ENCODE measurements around the gene OR51V1.
"Not testable (repeated sequence)": the region's sequence is repeated elsewhere in the genome, so short reads cannot be mapped to it uniquely, and the experiment has no call there.

Gene OR51V1

GRCh38 chr11:5230266-5230665, 29.8 kb upstream of the OR51V1 start:
- no peak for DNase-seq

GRCh38 chr11:5229796-5230195, 29.3 kb upstream of the OR51V1 start:
- no peak for DNase-seq

GRCh38 chr11:5229356-5229755, 28.9 kb upstream of the OR51V1 start:
- DNase-seq = no peak

GRCh38 chr11:5228124-5228523, 27.6 kb upstream of the OR51V1 start:
- no peak for DNase-seq

- DNase-seq = no peak
These were observed 27.2 kb upstream of the OR51V1 start for GRCh38 chr11:5227681-5228080.

- no peak for DNase-seq
These were observed 26.3 kb upstream of the OR51V1 start, which contains the start of gene HBB for GRCh38 chr11:5226732-5227310. Gene HBB, minus strand, starts transcription at chr11:5227071. Its CDS starts 50 bp downstream, at chr11:5227021.

- no peak for DNase-seq
These were observed 25.0 kb upstream of the OR51V1 start for GRCh38 chr11:5225480-5225871.

GRCh38 chr11:5224538-5225479, 24.3 kb upstream of the OR51V1 start:
- DNase-seq = no peak

GRCh38 chr11:5223686-5224085, 23.2 kb upstream of the OR51V1 start:
- DNase-seq = no peak

- no peak for DNase-seq
These were observed 22.7 kb upstream of the OR51V1 start for GRCh38 chr11:5223146-5223545.

GRCh38 chr11:5210376-5210885, 9.9 kb upstream of the OR51V1 start:
- no peak for DNase-seq

GRCh38 chr11:5204787-5205186, 4.3 kb upstream of the OR51V1 start:
- no peak for DNase-seq

GRCh38 chr11:5203366-5203765, 2.9 kb upstream of the OR51V1 start:
- no peak for DNase-seq

GRCh38 chr11:5198285-5198684, 2.2 kb downstream of the OR51V1 start:
- no peak for DNase-seq

- DNase-seq = no peak
These were observed 2.9 kb downstream of the OR51V1 start for GRCh38 chr11:5197536-5197935.

GRCh38 chr11:5196731-5197130, 3.8 kb downstream of the OR51V1 start:
- DNase-seq = no peak

- DNase-seq = no peak
These were observed 4.4 kb downstream of the OR51V1 start for GRCh38 chr11:5196067-5196466.

- DNase-seq = no peak
These were observed 7.7 kb downstream of the OR51V1 start for GRCh38 chr11:5192738-5193137.

GRCh38 chr11:5188201-5188600, 12.3 kb downstream of the OR51V1 start:
- DNase-seq = no peak

- DNase-seq = no peak
These were observed 22.2 kb downstream of the OR51V1 start for GRCh38 chr11:5178046-5178837.

- no peak for DNase-seq
These were observed 25.5 kb downstream of the OR51V1 start for GRCh38 chr11:5174934-5175333.

GRCh38 chr11:5171856-5172255, 28.6 kb downstream of the OR51V1 start:
- no peak for DNase-seq

GRCh38 chr11:5165898-5166297, 34.6 kb downstream of the OR51V1 start:
- DNase-seq = not testable (repeated sequence)
